Astrocyte of the spinal cord (primary cell): Measurements from ENCODE around the gene ATXN1L.
"Not testable (repeated sequence)": the region's sequence is repeated elsewhere in the genome, so short reads cannot be mapped to it uniquely, and the experiment has no call there.

Experiments
- DNase-seq: peaks from one replicate; pipeline ENCODE4 v3.0.0; 2011; ENCODE audit warnings: low read depth, low spot score
- H3K4me3 ChIP-seq: 2 replicates; pipeline ENCODE4 v1.5.1; 2011; ENCODE audit warnings: low read depth, mild to moderate bottlenecking, low read length, moderate library complexity
- in situ Hi-C: cut with HindIII; loops from 2 replicates; pipeline ENCODE4 v1.10.0; 2017; ENCODE audit warnings: low sequenced_read_pairs
- TF ChIP-seq, protein P1 (sequence below): IDR thresholded peaks from 2 replicates; pipeline ENCODE4 v1.5.1; 2012; ENCODE audit warnings: low read depth, mild to moderate bottlenecking, low read length, inconsistent platforms

Gene ATXN1L

DNA sequence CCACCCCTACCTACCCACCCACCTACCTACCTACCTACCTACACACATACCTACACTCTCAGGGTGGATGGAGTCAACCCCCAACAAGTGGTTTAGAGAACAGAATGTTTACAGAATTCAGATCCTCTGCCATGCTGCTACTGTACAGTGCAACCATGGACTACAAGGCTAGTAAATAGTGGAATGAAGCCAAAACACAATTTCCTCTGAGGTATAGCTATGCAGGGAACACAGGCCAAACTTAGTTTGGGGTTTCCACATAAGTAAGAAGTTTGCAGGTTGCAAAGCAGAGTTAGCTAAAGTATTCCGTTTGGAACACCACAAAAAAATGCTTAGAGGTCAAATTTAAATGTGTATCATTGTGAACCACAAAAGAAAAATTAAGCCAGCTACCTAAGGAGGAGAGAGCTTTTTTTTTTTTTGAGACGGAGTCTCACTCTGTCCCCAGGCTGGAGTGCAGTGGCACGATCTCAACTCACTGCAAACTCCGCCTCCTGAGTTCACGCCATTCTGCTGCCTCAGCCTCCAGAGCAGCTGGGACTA, 34.4 kb upstream of the ATXN1L start:
- DNase-seq, result peak; percentile 14
- in situ Hi-C loops, result no loop called here
- H3K4me3 ChIP-seq, result no peak overlapping the region
- TF ChIP-seq, protein P1, sequence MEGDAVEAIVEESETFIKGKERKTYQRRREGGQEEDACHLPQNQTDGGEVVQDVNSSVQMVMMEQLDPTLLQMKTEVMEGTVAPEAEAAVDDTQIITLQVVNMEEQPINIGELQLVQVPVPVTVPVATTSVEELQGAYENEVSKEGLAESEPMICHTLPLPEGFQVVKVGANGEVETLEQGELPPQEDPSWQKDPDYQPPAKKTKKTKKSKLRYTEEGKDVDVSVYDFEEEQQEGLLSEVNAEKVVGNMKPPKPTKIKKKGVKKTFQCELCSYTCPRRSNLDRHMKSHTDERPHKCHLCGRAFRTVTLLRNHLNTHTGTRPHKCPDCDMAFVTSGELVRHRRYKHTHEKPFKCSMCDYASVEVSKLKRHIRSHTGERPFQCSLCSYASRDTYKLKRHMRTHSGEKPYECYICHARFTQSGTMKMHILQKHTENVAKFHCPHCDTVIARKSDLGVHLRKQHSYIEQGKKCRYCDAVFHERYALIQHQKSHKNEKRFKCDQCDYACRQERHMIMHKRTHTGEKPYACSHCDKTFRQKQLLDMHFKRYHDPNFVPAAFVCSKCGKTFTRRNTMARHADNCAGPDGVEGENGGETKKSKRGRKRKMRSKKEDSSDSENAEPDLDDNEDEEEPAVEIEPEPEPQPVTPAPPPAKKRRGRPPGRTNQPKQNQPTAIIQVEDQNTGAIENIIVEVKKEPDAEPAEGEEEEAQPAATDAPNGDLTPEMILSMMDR, result no peak

DNA sequence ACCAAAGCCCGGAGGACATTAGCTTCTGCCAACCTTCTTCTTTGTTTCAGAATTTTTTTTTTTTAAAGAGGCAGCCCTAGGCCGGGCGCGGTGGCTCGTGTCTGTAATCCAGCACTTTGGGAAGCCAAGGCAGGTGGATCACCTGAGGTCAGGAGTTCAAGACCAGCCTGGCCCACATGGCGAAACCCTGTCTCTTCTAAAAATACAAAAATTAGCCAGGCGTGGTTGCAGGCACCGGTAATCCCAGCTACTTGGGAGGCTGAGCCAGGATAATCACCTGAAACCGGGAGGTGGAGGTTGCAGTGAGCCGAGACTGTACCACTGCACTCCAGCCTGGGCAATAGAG, 28.6 kb upstream of the ATXN1L start:
- DNase-seq, H3K4me3 ChIP-seq, in situ Hi-C loops: not testable (repeated sequence)

DNA sequence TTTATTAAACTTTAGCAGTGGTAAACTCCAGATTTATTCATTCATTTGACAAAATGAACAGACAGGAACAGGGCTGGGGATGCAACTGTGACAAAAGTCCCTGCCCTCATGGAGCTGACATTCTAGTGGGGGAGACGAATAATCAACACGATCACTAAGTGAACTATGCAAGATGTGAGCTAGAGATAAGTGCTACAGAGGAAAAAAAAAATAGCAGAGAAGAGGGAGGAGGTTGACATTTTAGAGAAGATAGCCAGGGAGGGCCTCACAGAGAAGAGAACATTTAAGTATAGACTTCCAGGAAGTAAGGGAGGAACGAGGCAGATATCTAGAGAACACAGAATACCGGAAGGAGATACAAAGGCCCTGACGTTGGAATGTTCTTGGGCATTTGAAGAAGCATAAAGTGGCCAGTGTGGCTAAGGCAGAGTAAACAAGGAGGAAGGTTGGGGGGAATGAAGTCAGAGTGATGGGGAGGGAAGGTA, 19.2 kb upstream of the ATXN1L start:
- TF ChIP-seq, protein P1, result no peak
- in situ Hi-C loops, result no loop called here
- DNase-seq, result no peak
- H3K4me3 ChIP-seq, result no peak overlapping the region

DNA sequence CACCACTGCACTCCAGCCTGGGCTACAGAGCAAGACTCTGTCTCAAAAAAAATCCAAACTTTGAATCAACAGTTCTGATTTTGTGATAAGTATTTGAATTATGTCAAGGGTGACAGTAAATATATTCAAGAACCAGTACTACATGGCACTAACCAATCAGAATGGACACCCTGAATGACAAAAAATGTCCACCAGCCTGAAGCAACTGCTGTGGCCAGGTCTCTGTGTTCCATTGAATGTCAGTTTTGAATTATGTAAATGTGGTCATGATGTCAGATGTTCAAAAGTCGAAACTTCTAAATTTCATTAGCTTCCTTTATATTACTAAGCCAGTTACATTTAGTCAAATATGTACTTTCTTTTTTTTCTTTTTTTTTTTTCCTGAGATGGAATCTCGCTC, 15.4 kb upstream of the ATXN1L start:
- no peak overlapping the region for H3K4me3 ChIP-seq
- no peak for DNase-seq
- in situ Hi-C loops, result no loop called here
- TF ChIP-seq, protein P1, result no peak

DNA sequence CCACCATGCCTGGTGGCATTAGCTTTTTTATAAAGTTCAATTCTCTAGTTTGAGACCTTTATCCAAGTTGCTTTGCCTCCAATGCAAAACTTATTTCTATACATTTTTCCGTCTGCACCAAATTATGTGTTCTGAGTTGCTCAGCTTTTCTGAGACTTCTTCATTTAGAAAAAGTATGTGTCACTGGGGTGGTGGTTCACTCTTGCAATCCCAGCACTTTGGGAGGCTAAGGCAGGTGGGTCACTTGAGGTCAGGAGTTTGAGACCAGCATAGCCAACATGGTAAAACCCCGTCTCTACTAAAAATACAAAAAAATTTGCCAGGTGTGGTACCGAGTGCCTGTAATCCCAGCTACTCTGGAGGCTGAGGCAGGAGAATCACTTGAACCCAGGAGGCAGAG, 14.1 kb upstream of the ATXN1L start:
- in situ Hi-C loops, DNase-seq, H3K4me3 ChIP-seq: not testable (repeated sequence)

DNA sequence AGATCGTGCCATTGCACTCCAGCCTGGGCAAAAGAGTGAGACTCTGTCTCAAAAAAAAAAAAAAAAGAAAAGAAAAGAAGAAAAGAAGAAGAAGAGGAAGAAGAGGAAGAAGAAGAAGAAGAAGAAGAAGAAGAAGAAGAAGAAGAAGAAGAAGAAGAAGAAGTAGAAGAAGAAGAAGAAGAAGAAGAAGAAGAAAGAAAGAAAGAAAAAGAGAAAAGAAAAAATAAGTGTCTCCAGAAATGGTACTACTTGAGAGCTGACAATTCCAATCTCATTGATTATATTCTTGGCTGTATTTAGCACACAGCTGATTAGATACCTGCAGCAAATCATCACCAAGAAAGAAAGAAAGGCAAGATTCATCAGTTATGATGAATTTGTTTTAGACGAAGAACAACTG, 13.7 kb upstream of the ATXN1L start:
- DNase-seq, in situ Hi-C loops, H3K4me3 ChIP-seq: not testable (repeated sequence)

DNA sequence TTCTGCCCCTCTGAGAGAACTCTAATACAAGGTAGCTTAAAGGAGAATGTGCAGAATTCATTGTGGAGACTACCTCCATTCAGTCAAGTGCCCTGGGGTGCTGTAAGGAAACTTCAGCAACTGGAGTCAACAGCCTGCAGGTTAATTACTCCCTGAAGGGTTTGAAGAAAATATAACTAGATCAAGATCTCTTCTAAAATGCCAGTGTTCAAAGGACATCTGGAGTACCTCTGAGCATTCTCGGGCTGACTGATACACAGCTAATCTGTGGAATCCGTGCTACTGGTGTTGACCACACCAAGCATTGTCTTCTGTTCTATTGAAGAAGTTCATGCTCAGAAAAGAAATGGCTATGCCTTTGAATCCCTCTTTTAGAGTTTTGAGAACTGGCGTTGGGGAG, 11.5 kb upstream of the ATXN1L start:
- H3K4me3 ChIP-seq, result no peak overlapping the region
- in situ Hi-C loops, result no loop called here
- no peak for DNase-seq
- TF ChIP-seq, protein P1, result no peak

DNA sequence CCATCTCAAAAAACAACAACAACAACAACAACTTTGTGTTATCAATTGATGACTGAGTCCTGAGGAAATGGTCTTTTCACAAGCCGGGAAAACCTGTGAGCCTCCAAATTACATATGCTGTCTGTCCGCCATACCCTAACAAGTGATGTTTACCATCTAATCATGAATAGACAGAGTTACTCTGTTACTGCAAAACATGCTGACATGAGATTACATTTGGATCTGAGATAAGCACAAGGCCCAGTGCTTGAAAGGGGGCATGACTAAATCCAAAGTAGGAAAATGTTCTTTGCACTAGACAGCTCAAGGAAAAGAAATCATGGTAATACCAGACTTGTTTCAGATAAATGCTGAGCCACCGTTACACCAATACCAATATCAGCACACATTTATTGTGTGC, 8.6 kb upstream of the ATXN1L start:
- no peak for DNase-seq
- H3K4me3 ChIP-seq, result no peak overlapping the region
- in situ Hi-C loops, result no loop called here
- TF ChIP-seq, protein P1, result no peak
